Stimulated activated CD4-positive, alpha-beta T cell treated with anti-CD3 and anti-CD28 coated beads, Interleukin-12 subunit alpha, Interleukin-12 subunit beta, amount 100 ng/mL, for 48 hours (primary cell): Measurements from ENCODE around the gene GSTT2B.
"Not testable (repeated sequence)": the region's sequence is repeated elsewhere in the genome, so short reads cannot be mapped to it uniquely, and the experiment has no call there.

Experiments
- DNase-seq, 3 donors: peaks; one replicate each; pipeline ENCODE4 v3.0.0-alpha.2; 2020; ENCODE audit warnings: low read depth in 2 of 3, low spot score in 1 of 3

The GSTT2B gene

DNA sequence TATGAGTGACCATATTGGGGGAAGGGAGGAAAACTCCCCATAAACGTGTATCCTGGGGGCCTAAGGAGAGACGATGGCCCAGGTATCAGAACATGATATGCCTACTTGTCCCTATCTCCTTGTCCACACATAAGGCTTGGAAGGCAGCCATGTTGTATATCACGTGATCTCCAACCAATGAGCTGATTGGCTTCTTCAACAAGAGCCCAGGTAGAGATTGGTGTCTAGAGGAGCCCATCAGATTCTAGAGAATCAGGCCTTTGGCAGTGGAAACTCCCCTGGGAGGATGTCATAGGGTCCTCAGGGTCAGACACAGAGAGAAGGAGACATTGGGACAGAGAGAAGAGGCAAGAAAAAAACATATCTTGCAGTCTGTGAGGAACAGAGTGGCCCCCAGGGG is 13.6 kb downstream of the GSTT2B start:
- DNase-seq, result not testable (repeated sequence)

GRCh38 chr22:23940166-23940565 is 20.8 kb downstream of the GSTT2B start:
- not testable (repeated sequence) for DNase-seq

DNA sequence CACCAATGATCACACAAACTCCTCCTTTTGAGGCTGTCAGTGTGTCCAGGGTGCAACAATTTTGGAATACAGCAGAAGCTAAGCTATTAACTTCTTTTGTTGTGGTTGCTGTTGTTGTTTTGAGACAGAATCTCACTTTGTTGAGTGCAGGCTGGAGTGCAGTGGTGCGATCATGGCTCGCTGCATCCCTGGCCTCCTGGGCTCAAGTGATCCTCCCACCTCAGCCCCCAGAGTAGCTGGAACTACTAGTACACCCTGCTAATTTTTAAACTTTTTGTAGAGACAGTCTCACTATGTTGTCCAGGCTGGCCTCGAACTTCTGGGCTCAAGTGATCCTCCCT is 22.0 kb downstream of the GSTT2B start:
- DNase-seq, result no peak

DNA sequence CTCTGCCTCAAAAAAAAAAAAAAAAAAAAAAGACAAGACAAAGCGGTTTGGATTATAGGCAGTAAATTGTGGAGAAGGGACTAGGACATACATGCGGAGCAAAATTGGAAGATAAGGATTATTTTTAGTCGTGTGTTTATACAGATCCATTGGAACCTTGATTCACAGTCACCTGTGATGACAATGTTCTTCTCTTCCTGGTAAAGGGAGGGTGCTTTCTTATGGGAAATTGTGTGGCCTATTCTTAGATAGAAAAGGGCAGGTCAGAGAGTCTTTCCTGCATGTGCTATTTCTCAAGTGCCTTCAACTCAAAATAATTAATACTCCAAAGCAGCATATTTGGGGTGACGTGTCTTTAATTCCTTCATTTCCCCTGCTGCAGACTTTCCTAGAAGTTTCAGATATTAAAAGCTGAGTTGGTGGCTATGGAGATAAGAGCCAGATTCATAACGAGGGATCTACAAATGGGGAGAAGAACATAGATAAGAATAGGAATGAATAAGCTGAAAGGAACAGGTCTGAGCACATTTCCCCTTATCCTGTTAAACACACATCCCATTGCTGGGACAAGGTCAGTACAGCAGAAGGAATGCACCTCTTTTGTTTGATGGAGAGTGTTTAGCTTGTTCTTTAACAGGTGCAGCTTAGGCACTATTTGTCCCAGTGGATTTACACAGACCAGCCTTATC is 22.5 kb downstream of the GSTT2B start:
- no peak for DNase-seq

DNA sequence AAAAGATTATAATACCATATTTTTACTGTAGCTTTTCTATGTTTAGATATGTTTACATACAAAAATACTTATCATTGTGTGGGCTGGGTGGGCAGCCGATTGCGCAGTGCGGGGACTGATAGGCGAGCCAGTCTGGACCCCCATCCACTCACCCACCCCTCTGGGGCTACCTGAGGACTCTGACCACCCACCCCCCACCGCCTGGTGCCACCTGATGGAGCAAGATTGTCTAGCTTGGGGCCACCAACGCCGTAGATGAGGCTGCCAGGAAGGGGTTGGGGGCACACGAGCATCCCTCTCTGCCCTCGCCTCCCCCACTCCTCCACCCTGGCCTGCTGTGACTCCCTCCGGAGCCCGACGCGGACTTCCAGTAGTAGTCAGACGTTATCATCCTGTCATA is 34.4 kb downstream of the GSTT2B start:
- DNase-seq, result no peak

DNA sequence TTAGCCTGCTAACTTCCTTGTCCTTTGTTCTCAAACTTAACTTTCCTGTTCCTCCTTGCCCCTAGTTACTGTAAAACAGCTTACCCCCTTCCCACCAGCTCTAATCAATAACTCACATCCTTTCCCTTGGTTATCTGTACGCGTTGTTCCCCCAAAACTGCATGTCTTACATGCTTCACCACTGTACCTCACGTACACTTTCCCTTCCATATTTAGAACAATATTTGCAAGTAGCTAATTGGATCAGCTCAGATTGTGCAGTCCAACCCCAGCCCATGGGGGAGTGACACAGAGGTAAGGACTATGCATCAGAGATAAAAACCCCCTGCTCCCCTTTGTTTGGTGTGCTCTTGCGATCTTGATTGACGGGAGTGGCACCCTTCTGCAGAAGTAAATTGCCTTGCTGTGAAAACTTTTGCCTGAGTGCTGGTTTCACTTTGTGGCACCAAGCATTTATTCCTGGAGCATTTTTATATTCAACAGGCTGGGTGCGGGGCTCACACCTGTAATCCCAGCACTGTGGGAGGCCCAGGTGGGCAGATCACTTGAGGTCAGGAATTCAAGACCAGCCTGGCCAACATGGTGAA is 35.9 kb downstream of the GSTT2B start:
- DNase-seq, result no peak

DNA sequence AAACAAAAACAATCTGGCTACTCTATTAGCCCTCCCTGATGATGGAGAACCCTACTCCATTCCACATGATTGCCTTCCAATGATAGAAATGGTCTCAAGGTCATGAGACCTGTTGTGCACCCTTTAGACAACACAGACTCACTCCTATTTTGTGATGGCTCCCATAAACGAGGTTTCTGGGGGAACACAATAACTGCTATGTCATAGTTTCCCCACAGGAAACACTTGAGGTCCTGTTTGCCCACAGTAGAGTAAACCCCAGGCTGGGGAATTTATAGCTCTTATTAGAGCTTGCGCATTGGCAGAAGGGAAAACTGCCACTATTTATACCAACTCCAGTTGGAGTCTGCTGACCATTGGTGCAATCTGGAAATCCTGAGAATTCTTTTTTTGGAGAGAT is 38.1 kb downstream of the GSTT2B start:
- no peak for DNase-seq

GRCh38 chr22:23921586-23922201 is 39.3 kb downstream of the GSTT2B start:
- DNase-seq, result not testable (repeated sequence)

DNA sequence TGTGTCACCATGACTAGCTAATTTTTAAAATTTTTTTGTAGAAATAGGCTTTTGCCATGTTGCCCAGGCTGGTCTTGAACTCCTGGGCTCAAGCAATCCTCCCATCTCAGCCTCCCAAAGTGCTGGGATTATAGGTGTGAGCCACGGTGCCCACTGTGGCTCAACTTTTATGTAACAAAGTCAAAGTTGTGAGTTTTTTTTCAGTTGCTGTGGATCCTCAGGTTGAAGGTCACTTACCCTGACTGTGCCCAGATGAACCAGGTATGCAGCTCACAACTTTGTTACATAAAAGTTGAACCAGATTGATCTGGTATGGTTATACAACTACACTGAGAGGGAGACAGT is 40.8 kb downstream of the GSTT2B start:
- not testable (repeated sequence) for DNase-seq

DNA sequence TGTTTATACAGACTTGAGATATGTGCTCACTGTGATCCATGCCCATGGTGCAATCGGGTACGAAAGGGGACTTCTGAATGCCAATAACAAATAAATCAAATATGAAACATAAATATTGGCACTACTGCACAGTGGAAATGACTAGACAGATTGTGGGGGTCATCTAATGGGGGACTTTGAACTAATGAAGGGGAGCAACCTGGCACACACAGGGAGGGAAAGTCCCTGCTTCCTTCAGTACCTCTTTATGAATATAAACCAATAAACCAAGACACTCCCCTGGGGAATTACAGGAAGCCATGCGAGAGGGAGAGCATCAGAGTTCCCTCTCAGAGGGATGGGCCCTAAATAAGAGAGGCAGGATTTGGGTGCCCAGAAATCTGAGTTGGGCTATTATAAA is 45.7 kb downstream of the GSTT2B start:
- no peak for DNase-seq

DNA sequence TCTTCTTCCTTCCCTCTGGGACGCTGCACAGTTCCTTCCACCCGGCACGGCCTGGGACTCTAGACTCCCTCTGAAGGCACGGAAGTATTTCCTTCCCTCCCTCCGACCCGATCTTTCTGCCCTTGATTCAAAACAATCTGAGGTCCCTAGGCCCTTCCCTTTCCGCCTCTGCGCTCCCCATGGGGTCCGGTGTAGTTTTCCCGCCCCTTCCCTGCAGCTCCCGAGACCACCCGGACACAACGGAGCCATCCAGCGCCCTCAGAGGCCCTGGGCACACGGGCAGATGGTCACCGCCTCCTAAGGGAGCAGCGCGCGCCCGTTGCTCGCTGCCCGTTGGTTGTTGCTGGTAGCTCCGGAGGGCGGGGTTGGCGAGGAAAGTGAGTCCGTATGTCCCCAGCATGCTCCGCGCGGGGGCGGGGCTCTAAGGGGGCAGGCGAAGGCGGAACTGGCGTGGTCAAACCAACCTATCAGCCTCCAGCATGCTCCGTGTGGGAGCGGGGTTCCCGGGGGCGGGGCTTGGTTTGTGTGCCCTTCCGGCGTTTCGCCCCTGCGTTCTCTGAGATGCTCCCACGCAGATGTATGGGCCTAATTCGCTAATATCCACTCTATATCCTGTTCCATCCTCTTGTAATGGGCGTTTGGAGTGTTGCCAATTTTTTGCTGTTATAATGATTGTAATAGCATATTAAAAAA is 47.2 kb downstream of the GSTT2B start:
- peak; percentile 99 to 100 (median 99) for DNase-seq

GRCh38 chr22:23913306-23913660 is 47.7 kb downstream of the GSTT2B start:
- DNase-seq, result no peak

DNA sequence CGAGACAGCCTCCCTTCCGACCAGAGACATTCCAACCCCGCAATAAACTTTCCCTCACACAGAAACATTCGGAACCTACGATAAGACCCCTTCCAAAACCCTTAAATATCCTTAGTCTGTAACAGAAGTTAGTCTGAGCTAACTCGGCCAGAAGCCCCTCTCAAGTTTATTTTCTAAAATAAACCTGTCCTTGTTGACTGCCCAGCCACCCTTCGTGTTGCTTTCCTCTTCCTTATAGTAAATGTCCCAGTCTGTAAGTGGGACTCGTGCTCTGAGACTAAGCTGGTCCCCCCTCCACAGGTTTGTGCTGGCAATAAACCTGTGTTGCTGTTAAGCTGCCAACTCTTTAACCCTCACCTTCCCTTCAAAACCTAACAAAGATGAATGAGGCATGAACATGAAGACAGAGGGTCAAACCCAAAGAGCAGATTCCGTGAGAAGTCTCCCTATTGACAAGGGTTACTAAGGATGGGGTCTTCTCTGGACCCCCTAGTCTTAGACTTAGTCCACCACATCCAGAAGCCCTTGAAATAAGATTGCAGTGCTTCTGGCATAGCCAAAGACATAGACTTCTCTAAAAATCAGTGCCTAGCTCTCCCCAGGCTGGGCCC is 48.6 kb downstream of the GSTT2B start:
- DNase-seq, result no peak

DNA sequence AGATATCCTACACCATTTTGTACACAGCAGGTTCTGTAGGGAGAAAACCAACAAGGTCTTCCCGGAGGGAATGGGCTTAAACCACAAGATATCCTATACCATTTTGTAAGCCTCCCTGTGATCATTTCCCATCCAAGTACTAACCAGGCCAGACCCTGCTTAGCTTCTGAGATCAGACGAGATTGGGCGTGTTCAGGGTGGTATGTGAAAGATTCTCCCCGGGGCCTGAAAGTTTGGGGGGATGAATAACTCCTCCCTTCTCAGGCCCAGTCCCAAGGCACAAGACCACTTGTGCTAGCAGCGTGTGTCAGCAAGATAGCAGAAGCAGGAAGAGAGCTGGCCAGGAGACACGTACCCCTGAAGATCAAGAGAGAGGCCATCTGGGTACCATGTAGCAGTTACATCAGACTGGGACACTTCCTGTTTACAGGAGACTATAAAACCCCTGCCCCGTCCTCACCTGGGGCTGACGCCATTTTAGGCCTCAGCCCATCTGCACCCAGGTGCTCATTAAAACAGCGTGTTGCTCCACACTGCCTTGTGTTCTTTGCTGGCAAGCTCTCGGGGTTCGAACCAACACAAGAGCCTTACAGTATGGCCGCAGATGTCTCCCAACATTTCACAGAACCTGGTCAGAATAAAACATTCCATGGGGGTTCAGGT is 49.5 kb downstream of the GSTT2B start:
- no peak for DNase-seq

- no peak for DNase-seq
These were observed 50.4 kb downstream of the GSTT2B start for GRCh38 chr22:23910496-23911190.

- no peak for DNase-seq
These were observed 51.6 kb downstream of the GSTT2B start for GRCh38 chr22:23909296-23909898.

DNA sequence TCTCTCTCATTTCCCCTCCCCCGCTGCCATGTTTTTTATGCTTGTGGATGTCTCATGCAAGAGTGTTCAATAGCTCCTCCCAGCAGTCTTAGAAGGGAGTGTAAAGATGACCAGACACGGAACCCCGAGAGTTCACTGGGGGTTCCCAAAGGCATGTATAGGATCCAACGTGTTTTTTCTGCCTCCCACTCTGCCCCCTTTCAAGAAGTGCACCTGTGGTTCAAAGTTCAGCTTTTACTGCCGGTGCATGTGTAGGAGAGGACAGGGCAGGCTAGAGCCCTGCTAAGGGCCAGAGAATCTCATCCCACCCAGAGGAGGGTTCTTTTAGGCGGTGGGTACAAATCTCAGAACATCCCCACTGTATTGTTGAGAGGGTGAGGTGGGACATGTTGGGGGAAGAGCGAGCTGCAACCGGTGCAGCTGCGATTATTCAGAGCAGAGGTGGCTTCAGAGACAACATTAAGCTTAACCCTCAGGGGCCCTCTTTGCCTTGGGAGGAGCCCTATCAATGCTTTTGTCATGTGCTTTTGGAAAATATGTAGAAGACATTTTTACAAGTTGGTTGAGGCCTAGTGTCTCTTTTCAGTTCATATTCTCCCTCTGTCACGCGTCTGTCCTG is 52.3 kb downstream of the GSTT2B start:
- no peak for DNase-seq

- DNase-seq, result not testable (repeated sequence)
These were observed 53.6 kb downstream of the GSTT2B start for GRCh38 chr22:23907423-23907822.
